ENCODE results near the gene FERMT2. TPM values are rescaled to one million over a fixed set of nuclear protein-coding genes. Genes with fewer than 3 reads are reported as not detected.

FERMT2 gene
- polyA plus RNA-seq, 1 donor (not counting 4 experiments of a cell fraction or from before 2014, with no cell fraction given): 19.6 TPM

- H3K4me3 ChIP-seq (ENCODE audit: control insufficient read depth in 2 of 3, extremely low read depth in 1 of 3, insufficient read depth in 2 of 3, low read depth in 1 of 3, low read length in 3 of 3): no peak overlapping the region
- H3K79me2 ChIP-seq (ENCODE audit: control insufficient read depth, insufficient read depth, low read length): no peaks in the 10 kb centered on the region
- no peak overlapping the region for H3K4me2 ChIP-seq (ENCODE audit: control insufficient read depth, extremely low read depth, insufficient read depth, low read depth, low read length)
- H3K27ac ChIP-seq (ENCODE audit: control insufficient read depth, insufficient read depth, low read length): no peak overlapping the region
- H4K20me1 ChIP-seq (ENCODE audit: control insufficient read depth, extremely low read depth, insufficient read depth, low read length): no peaks in the 10 kb centered on the region
- H3K36me3 ChIP-seq (ENCODE audit: control insufficient read depth in 2 of 2, extremely low read depth in 1 of 2, insufficient read depth in 2 of 2, low read length in 2 of 2): no peaks in the 10 kb centered on the region
- TF ChIP-seq CTCF (optimal IDR thresholded peaks at IDR 0.05 in 1 of 3, IDR thresholded peaks at IDR 0.05 in 1 of 3, conservative IDR thresholded peaks at IDR 0.05 in 1 of 3; ENCODE audit: extremely low read depth in 1 of 3, insufficient read depth in 2 of 3, low read length in 3 of 3) (no peak), EZH2 (IDR thresholded peaks at IDR 0.05; ENCODE audit: low read length) (no peak)
- H2AFZ ChIP-seq (ENCODE audit: control insufficient read depth, low read length): no peak overlapping the region
- H3K4me1 ChIP-seq (ENCODE audit: control insufficient read depth, extremely low read depth, insufficient read depth, low read length): no peaks in the 10 kb centered on the region
- no peak overlapping the region for H3K9ac ChIP-seq (ENCODE audit: control insufficient read depth, extremely low read depth, insufficient read depth, low read length)
- H3K9me3 ChIP-seq (ENCODE audit: control insufficient read depth, low read depth, low read length): no peaks in the 10 kb centered on the region
- H3K9me1 ChIP-seq (ENCODE audit: control insufficient read depth, extremely low read depth, insufficient read depth, low read length): no peaks in the 10 kb centered on the region
- DNase-seq (ENCODE audit: low read depth, low spot score) (no peak), FAIRE-seq (no peak)
- no peaks in the 10 kb centered on the region for H3K27me3 ChIP-seq (ENCODE audit: control insufficient read depth, extremely low read depth, insufficient read depth, low read length)
- dilution Hi-C loops (cut with MboI; ENCODE audit: extremely low pct_ligation_motif_present, low sequenced_read_pairs): no loop called here
Observed at GRCh38 chr14:52824462-52824861, 126.4 kb downstream of the FERMT2 start.

- Histone ChIP-seq H3K9ac (ENCODE audit: control insufficient read depth, extremely low read depth, insufficient read depth, low read length) (no peak overlapping the region), H3K79me2 (ENCODE audit: control insufficient read depth, insufficient read depth, low read length) (no peaks in the 10 kb centered on the region), H3K36me3 (ENCODE audit: control insufficient read depth in 2 of 2, extremely low read depth in 1 of 2, insufficient read depth in 2 of 2, low read length in 2 of 2) (no peaks in the 10 kb centered on the region), H3K4me3 (ENCODE audit: control insufficient read depth in 2 of 3, extremely low read depth in 1 of 3, insufficient read depth in 2 of 3, low read depth in 1 of 3, low read length in 3 of 3) (no peak overlapping the region), H4K20me1 (ENCODE audit: control insufficient read depth, extremely low read depth, insufficient read depth, low read length) (no peaks in the 10 kb centered on the region), H3K27me3 (ENCODE audit: control insufficient read depth, extremely low read depth, insufficient read depth, low read length) (no peaks in the 10 kb centered on the region), H2AFZ (ENCODE audit: control insufficient read depth, low read length) (no peak overlapping the region), H3K4me1 (ENCODE audit: control insufficient read depth, extremely low read depth, insufficient read depth, low read length) (no peaks in the 10 kb centered on the region), H3K4me2 (ENCODE audit: control insufficient read depth, extremely low read depth, insufficient read depth, low read depth, low read length) (no peak overlapping the region), H3K9me3 (ENCODE audit: control insufficient read depth, low read depth, low read length) (no peaks in the 10 kb centered on the region), H3K9me1 (ENCODE audit: control insufficient read depth, extremely low read depth, insufficient read depth, low read length) (no peaks in the 10 kb centered on the region), H3K27ac (ENCODE audit: control insufficient read depth, insufficient read depth, low read length) (no peak overlapping the region)
- dilution Hi-C loops (cut with MboI; ENCODE audit: extremely low pct_ligation_motif_present, low sequenced_read_pairs): no loop called here
- DNase-seq (ENCODE audit: low read depth, low spot score): no peak
- FAIRE-seq: no peak
- TF ChIP-seq EZH2 (IDR thresholded peaks at IDR 0.05; ENCODE audit: low read length) (no peak), CTCF (optimal IDR thresholded peaks at IDR 0.05 in 1 of 3, IDR thresholded peaks at IDR 0.05 in 1 of 3, conservative IDR thresholded peaks at IDR 0.05 in 1 of 3; ENCODE audit: extremely low read depth in 1 of 3, insufficient read depth in 2 of 3, low read length in 3 of 3) (no peak)
Observed at GRCh38 chr14:52821805-52822250, 129.0 kb downstream of the FERMT2 start.
